ENCODE measurements around the gene SLC8B1.

GRCh38 chr12:113289361-113289760 is 45.5 kb downstream of the SLC8B1 start:
- no peak for TF ChIP-seq CTCF (IDR thresholded peaks at IDR 0.05; ENCODE audit: low read length)
- TF ChIP-seq EZH2 (IDR thresholded peaks at IDR 0.05; ENCODE audit: borderline replicate concordance, low read length), result no peak
